Measurements from ENCODE around the gene SKAP1.
A peak's percentile ranks its signal among the peaks of the same experiment; 100 is the strongest.
"Not testable (repeated sequence)": the region's sequence is repeated elsewhere in the genome, so short reads cannot be mapped to it uniquely, and the experiment has no call there.

SKAP1 gene

DNA sequence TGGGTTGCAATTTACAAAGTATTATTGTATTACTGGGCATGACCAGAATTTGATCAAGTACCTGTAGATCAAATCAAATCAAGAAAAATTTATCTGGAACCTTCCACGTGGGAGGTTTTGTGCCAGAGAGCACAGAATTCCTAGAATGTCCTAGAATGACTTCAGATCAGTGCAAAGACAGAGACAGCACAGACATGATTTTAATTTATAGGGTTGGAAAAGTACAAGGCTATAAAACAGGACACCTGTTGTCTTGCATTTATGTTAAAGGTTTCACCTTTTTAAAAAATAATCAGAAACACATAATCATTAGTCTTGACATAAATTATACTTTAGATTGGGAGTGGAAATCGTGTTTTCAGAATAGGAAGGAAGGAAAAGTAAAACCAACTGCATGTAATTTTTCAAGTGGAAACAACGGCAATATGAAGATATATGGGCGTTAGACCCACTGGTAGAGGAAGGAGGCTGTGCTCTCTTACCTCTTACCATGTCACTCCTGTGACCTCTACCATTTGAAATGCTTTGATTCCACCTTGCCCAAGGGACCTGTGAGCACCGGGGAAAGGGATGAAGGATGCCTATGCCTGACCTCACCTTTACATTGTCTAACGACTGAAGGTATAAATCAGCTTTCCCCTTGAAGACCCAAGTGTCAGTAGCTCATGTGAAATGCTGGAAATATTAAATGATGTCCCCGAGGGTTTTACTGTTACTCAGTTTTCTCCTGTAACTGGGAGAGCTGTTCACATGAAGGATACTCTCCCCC, 222.1 kb downstream of the SKAP1 start:
- Histone ChIP-seq H3K36me3 (replicated peaks; ENCODE audit: low read depth, low read length) (no peaks in the 10 kb centered on the region), H3K4me2 (ENCODE audit: low read length) (no peak overlapping the region), H4K20me1 (ENCODE audit: insufficient read depth, low read length) (no peaks in the 10 kb centered on the region), H3K27me3 (ENCODE audit: low read depth, low read length) (no peaks in the 10 kb centered on the region; the same call in 1 of the 2 replicates), H3K4me3 (ENCODE audit: low read length) (no peak overlapping the region), H3K9me3 (ENCODE audit: insufficient read depth, low read length) (no peaks in the 10 kb centered on the region), H3K79me2 (ENCODE audit: low read length) (no peaks in the 10 kb centered on the region), H3K9ac (ENCODE audit: low read length) (no peak overlapping the region), H3K27ac (ENCODE audit: low read length) (no peak overlapping the region), H3K4me1 (ENCODE audit: low read length) (no peaks in the 10 kb centered on the region), H2AFZ (ENCODE audit: low read depth, low read length) (no peak overlapping the region)
- no peak for TF ChIP-seq EZH2phosphoT487 (IDR thresholded peaks at IDR 0.05; ENCODE audit: low read depth)

DNA sequence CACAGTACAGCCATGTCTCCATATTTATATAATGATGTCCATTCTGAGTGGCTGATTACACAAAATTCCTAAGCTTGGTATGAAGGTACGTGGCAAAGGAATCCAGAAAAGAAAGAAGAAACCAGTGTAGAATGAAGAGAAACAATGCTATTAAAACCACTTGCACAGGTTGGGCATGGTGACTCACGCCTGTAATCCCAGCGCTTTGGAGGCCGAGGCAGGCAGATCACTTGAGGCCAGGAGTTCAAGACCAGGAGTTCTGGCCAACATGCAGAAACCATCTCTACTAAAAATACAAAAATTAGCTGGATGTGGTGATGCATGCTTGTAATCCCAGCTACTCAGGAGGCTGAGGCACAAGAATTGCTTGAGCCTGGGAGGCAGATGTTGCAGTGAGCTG, 223.0 kb downstream of the SKAP1 start:
- H3K36me3 ChIP-seq (replicated peaks; ENCODE audit: low read depth, low read length); H3K27me3 ChIP-seq (ENCODE audit: low read depth, low read length): not testable (repeated sequence)

GRCh38 chr17:48202959-48203358, 227.1 kb downstream of the SKAP1 start:
- no peak for TF ChIP-seq CTCF (IDR thresholded peaks at IDR 0.05; ENCODE audit: low read depth, low read length)
- TF ChIP-seq EZH2phosphoT487 (IDR thresholded peaks at IDR 0.05; ENCODE audit: low read depth) = no peak
- Histone ChIP-seq H3K27me3 (ENCODE audit: low read depth, low read length) (no peaks in the 10 kb centered on the region; the same call in 1 of the 2 replicates), H3K4me3 (ENCODE audit: low read length) (no peak overlapping the region), H3K36me3 (replicated peaks; ENCODE audit: low read depth, low read length) (no peaks in the 10 kb centered on the region), H3K9me3 (ENCODE audit: insufficient read depth, low read length) (no peaks in the 10 kb centered on the region), H3K27ac (ENCODE audit: low read length) (no peak overlapping the region), H2AFZ (ENCODE audit: low read depth, low read length) (no peak overlapping the region), H3K79me2 (ENCODE audit: low read length) (no peaks in the 10 kb centered on the region), H4K20me1 (ENCODE audit: insufficient read depth, low read length) (no peaks in the 10 kb centered on the region), H3K9ac (ENCODE audit: low read length) (no peak overlapping the region), H3K4me1 (ENCODE audit: low read length) (peaks cover 14% of the 10 kb centered on the region), H3K4me2 (ENCODE audit: low read length) (no peak overlapping the region)

More for the DNA sequence above, 223.0 kb downstream of the SKAP1 start:
- not testable (repeated sequence) for H3K4me1 ChIP-seq (ENCODE audit: low read length); H3K79me2 ChIP-seq (ENCODE audit: low read length); H3K4me2 ChIP-seq (ENCODE audit: low read length); H2AFZ ChIP-seq (ENCODE audit: low read depth, low read length); H3K9me3 ChIP-seq (ENCODE audit: insufficient read depth, low read length); H3K4me3 ChIP-seq (ENCODE audit: low read length); H3K27ac ChIP-seq (ENCODE audit: low read length); H4K20me1 ChIP-seq (ENCODE audit: insufficient read depth, low read length); H3K9ac ChIP-seq (ENCODE audit: low read length)

DNA sequence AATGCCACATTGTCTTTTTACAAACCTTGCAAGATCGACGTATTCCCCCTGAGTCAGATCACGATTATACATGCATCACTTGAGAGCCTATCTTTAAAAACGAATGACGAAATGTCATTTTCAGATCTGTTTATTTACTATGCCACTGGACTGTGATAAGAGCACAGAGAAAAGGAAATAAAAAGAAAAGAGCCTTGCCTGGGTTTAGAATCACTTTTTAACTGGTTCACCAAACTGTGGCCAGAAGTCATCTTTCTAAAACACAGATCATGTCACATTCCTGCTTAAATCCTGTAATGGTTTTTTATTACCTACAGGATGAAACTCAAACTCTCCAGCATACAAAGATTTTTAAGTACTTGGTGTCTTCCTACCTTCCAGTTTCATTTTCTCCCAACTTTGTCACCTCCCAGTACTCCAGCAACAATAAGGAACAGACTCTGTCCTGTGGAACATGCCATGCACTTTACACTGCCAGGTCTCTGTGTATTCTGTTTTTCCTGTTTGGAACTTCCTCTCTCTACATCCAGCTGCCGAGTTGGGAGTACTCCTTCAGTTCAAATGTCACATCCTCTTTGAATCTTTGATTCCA, 231.0 kb downstream of the SKAP1 start:
- Histone ChIP-seq H3K4me3 (ENCODE audit: low read length) (peak overlapping the region; percentile 18; the same call in 1 of the 2 replicates), H3K9ac (ENCODE audit: low read length) (no peak overlapping the region), H3K4me2 (ENCODE audit: low read length) (peak overlapping the region; percentile 34), H3K79me2 (ENCODE audit: low read length) (no peaks in the 10 kb centered on the region), H3K27me3 (ENCODE audit: low read depth, low read length) (peaks cover 5% of the 10 kb centered on the region; the same call in 1 of the 2 replicates), H4K20me1 (ENCODE audit: insufficient read depth, low read length) (no peaks in the 10 kb centered on the region), H3K4me1 (ENCODE audit: low read length) (peaks cover 14% of the 10 kb centered on the region), H3K36me3 (replicated peaks; ENCODE audit: low read depth, low read length) (no peaks in the 10 kb centered on the region), H3K27ac (ENCODE audit: low read length) (no peak overlapping the region), H3K9me3 (ENCODE audit: insufficient read depth, low read length) (no peaks in the 10 kb centered on the region), H2AFZ (ENCODE audit: low read depth, low read length) (no peak overlapping the region)
- TF ChIP-seq EZH2phosphoT487 (IDR thresholded peaks at IDR 0.05; ENCODE audit: low read depth) = no peak

DNA sequence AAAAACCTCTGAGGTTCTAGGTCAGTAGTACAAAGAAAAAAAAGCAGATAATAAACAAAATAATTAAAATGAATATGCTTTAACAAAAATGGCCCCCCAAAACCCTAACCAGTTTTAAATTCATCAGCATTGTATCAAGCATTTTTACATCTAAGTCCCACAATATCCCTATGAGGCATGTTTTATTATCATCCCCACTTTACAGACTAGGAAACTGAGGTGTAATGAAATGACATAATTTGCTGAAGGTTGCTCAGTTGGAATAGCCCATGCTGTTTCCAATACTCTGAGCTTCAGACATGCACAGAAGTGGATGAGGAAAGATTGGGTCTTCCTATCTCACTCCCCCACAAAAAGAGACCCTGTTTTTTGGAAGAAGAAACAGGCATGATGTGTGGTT, 234.1 kb downstream of the SKAP1 start:
- Histone ChIP-seq H3K9me3 (ENCODE audit: insufficient read depth, low read length) (no peaks in the 10 kb centered on the region), H3K27ac (ENCODE audit: low read length) (no peak overlapping the region), H3K4me2 (ENCODE audit: low read length) (no peak overlapping the region), H3K9ac (ENCODE audit: low read length) (no peak overlapping the region), H3K36me3 (replicated peaks; ENCODE audit: low read depth, low read length) (no peaks in the 10 kb centered on the region), H3K4me3 (ENCODE audit: low read length) (no peak overlapping the region), H3K27me3 (ENCODE audit: low read depth, low read length) (0 out of 2 replicates have a peak, but pooled peaks cover 5% of the 10 kb centered on the region), H4K20me1 (ENCODE audit: insufficient read depth, low read length) (no peaks in the 10 kb centered on the region), H2AFZ (ENCODE audit: low read depth, low read length) (no peak overlapping the region), H3K79me2 (ENCODE audit: low read length) (no peaks in the 10 kb centered on the region), H3K4me1 (ENCODE audit: low read length) (peaks cover 13% of the 10 kb centered on the region)
- no peak for TF ChIP-seq CTCF (IDR thresholded peaks at IDR 0.05; ENCODE audit: low read depth, low read length)
- no peak for TF ChIP-seq EZH2phosphoT487 (IDR thresholded peaks at IDR 0.05; ENCODE audit: low read depth)
